GM18909 (cell line): ENCODE results near the gene OSMR.

Source experiments
- ATAC-seq: cut with Tn5 transposase; IDR thresholded peaks from one replicate; pipeline ENCODE4 v1.9.1; 2021; ENCODE audit warnings: mild to moderate bottlenecking; ENCODE audit not compliant: unreplicated experiment, poor library complexity

Gene OSMR

DNA sequence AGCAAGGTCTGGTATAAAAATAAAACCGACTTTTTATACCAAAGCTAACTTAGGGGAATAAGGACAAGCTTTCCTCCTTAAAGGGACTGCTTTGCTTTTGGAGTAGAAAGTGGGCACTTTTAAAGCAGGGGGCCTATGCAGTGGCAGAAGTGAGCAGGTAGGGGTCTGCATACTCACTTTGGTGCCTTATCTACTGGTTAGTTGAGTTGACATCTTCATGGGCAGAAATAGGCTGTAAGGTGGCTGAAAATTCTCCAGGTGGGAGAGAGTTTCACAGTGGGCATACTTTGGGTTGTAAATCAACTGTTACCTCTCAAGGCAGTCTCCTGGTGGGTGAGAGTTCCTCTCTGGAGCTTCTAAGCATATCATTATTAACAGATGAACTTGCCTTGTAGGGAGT lies 24.8 kb downstream of the OSMR start:
- no peak for ATAC-seq

- ATAC-seq: no peak
Observed at GRCh38 chr5:38871058-38871605, 25.3 kb downstream of the OSMR start.

GRCh38 chr5:38871790-38872551 lies 26.2 kb downstream of the OSMR start:
- no peak for ATAC-seq

GRCh38 chr5:38872826-38873225 lies 27.0 kb downstream of the OSMR start:
- no peak for ATAC-seq

DNA sequence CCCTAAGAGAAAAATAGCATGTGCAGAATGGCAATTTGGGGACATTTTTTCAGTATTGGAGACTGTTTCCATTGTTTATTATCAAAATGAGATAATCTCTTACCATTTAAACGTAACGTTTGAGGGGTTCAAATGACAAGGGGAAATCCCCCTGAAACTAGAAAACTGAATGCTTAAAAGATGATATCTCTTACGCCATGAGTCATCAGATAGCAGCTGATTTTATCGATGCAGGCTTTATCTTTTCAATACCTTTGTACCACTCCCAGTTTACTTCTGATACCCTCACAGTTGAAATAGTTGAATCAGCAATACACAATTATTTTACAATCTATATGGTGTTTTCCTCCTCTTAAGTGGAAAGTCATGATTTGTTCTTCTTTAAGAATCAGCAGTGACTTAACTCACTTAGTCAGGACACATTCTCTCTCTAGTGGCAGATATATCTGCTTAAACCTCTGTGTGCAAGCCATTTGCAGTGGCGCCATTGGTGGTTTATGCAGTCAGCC lies 29.2 kb downstream of the OSMR start:
- no peak for ATAC-seq

GRCh38 chr5:38878391-38879077 lies 32.7 kb downstream of the OSMR start:
- ATAC-seq: no peak

- ATAC-seq: no peak
Observed at GRCh38 chr5:38879078-38879460, 33.3 kb downstream of the OSMR start.

GRCh38 chr5:38883842-38884241 lies 38.0 kb downstream of the OSMR start:
- no peak for ATAC-seq

- ATAC-seq: no peak
Observed at GRCh38 chr5:38885208-38885607, 39.4 kb downstream of the OSMR start.

- ATAC-seq: no peak
Observed at GRCh38 chr5:38888041-38888440, 42.2 kb downstream of the OSMR start.

GRCh38 chr5:38889424-38889823 lies 43.6 kb downstream of the OSMR start:
- ATAC-seq: no peak

DNA sequence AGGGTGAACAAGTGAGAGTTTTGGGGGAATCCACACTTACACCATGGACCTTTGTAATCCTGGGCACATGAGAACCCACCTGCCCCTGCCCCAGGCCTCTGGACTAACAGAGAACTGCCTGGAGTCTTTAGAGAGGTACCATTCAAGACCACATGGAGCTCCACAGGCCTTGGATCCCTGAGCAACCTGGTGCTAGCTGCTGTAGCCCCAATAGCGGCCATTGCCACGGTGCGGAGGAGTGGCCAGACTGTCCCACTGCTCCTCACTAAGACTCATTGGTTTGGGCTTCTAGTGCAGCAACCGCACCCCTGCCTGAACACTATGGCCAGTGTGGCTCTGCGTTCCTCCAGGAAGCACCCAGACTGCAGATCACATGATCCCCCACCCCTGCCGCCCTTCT lies 45.8 kb downstream of the OSMR start:
- ATAC-seq: no peak

DNA sequence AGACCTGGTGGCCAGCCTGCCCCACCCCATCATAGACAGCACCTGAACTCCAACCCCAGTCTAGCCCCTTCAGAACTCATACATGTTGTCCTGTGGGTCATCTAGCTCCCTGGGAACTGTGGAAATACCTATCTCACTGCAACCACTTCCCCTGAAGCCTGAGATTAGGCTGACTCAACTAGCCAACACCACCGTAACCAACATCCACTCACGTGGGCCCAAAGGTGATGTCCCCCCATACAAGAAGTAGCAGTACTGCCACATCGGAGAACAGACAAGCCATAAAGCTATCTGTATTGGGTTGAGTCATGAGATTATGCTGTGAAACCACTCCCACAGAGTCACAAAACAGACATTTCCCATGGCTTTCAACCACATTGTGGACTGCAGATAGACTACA lies 46.6 kb downstream of the OSMR start:
- no peak for ATAC-seq

GRCh38 chr5:38896760-38897159 lies 50.9 kb downstream of the OSMR start:
- ATAC-seq: no peak

- ATAC-seq: no peak
Observed at GRCh38 chr5:38899936-38900335, 54.1 kb downstream of the OSMR start.

DNA sequence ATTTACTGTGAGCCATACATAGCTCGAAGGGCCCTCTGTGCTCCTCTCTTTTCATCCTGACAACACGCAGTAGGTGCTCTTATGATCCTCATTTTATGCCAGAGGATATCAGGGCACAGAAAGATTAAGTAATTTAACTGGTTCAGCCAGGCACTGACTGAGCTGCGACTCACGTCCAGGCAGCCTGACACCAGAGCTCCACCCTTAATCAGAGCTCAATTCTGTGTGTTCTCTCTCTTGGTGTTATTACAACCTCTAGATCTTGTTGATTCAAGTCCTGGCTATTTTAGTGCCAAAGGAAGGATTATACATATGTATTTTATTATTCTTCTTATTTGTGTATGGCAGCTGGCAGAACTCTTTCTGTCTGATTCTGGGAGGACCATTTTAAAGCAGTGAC lies 59.7 kb downstream of the OSMR start:
- ATAC-seq: no peak

DNA sequence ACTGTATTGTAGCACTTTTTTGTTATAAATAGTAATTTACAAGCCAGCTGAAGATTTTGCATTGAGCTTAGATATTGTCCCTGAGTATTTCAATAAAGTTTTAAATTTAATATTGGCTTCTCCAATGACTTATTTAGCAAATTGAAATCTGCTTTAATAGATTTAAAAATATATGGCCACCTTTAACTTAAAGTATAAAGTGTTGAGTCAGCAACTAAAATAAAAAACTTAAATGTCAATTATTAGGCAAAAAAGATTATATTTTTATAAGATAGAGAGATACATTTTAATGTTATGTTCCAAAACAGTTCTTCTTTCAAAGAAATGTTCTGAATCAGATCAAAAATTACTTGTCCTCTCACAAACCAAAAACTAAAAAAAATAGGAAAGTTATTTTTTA lies 60.7 kb downstream of the OSMR start:
- ATAC-seq: no peak

DNA sequence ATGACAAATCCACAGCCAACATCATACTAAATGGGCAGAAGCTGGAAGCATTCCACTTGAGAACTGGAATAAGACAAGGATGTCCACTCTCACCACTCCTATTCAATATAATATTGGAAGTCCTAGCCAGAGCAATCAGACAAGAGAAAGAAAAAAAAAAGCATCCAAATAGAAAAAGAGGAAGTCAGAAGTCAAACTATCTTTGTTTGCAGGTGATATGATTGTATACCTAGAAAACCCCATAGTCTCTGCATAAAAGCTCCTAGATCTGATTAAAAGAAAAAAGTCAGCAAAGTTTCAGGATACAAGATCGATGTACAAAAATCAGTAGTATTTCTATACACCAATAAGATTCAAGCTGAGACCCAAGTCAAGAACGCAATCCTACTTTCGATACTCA lies 66.1 kb downstream of the OSMR start:
- ATAC-seq: no peak

DNA sequence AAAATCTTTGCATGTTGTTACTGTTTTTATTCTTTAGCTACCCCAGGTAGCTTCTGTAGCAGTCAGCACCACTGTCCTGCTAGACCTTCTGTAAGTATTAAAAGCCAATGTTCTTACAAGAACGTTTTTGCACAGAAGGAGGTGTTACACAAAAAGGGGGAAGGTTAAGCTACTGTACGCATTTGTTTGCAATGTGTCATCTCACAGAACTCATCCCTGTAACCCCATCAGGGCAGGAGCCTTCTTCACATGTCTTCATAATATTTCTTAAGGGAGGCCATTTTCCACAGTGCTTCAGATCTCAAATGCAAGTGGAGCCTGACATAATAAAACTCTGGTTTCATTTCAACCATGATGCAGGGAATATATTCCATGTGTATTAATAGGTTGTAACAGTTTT lies 67.9 kb downstream of the OSMR start:
- ATAC-seq: no peak

- no peak for ATAC-seq
Observed at GRCh38 chr5:38916802-38917201, 71.0 kb downstream of the OSMR start.

DNA sequence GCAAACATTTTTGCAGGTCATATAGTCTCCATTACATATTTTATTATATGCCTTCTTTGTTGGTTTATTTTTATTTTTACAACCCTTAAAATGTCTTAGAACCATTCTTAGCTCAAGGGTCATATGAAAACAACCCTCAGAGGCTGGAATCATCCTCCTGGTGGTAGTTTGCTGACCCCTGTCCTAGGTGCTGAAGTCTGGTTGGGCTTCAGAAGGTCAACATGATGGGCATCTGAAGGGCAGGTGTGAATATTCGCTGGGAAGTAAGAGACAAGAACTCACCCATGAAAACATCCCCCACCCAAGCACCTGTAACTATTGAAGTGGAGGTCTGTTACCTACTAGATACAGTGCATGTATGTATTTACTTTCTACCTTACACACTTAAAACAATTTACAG lies 75.4 kb downstream of the OSMR start:
- ATAC-seq: no peak

GRCh38 chr5:38922199-38922598 lies 76.4 kb downstream of the OSMR start:
- peak; percentile 75 for ATAC-seq
